ENCODE data around the gene ZNF740. TPM values are rescaled to one million over a fixed set of nuclear protein-coding genes. Genes with fewer than 3 reads are reported as not detected.

ZNF740 gene
- total RNA-seq, 1 experiment from 2014 or later, result 49.7 TPM

DNA sequence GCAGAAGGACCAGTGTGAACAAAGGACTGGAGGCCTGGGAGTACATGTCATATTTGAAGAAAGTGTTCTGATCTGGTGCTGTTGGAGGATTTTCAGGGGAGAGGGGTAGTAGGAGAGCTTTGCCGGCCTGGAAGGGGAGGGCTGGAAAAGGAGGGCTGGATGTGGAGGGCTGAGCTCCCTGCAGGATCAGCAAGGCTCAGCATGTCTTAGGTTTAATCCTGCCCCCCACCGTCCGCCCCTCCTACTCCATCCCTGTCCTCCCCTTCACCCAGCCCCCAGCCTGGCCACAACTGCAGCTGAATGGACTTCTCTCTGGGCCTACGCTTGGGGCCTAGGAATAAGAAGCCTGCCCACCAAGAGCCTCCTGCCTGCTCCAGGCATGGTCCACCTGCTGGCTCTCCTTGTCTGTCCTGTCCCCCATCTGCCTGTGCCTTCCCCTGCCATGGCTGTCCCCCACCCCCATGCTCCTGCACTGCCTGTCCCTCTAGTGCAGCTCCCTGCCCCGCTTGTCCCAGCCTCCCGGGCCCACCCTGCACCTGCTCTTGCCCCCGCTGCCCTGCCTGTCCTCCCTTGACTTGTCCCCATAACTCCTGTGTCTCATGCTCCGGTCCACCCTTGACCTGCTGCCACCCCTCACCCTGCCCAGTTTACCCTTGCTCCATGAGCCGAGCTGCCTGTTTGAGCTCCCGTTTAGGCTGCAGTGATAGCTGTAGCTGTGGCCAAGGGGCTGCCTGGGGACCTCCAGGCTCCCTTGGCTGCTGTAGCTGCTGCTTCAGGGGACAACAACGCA is 61.3 kb downstream of the ZNF740 start:
- intact Hi-C loops (cut with micrococcal nuclease), result no loop called here
- ChIA-PET CTCF (interaction anchor here (0.6 kb wide), 1 partner anchor 26 kb away, joined by 3 read pairs; no protein-coding TSS in a partner anchor), RAD21 (ENCODE audit: low non-redundant PET in 1 of 2, low total read pairs in 2 of 2, uncharacterized antibody in 2 of 2, unreplicated experiment in 2 of 2) (interaction anchor here in 1 of 2 experiments (0.6 kb wide), 1 partner anchor 20 kb away, joined by 3 read pairs; no protein-coding TSS in a partner anchor), POLR2A (no interaction called here)
- H3K27me3 ChIP-seq (ENCODE audit: insufficient read depth, low read length), result peaks cover 3% of the 10 kb centered on the region; the same call in 1 of the 2 replicates
- H3K27ac ChIP-seq (ENCODE audit: low read depth, low read length), result no peak overlapping the region
- H3K9me3 ChIP-seq (ENCODE audit: control insufficient read depth in 1 of 2, insufficient read depth in 1 of 2, low read depth in 1 of 2, low read length in 2 of 2), result no peaks in the 10 kb centered on the region
- no TSS peak for BruUV-seq (replicated peaks)
- ATAC-seq (no peak), DNase-seq (ENCODE audit: low read depth, low spot score) (no peak)
- no peak overlapping the region for H3K4me2 ChIP-seq (ENCODE audit: low read length)
- no peaks in the 10 kb centered on the region for H3K9me2 ChIP-seq (ENCODE audit: insufficient read depth)
- TF ChIP-seq YY1 (IDR thresholded peaks at IDR 0.05; ENCODE audit: extremely low read depth, insufficient replicate concordance, low read depth, low read length) (no peak), FOSL1 (IDR thresholded peaks at IDR 0.05; ENCODE audit: low read depth) (no peak), REST (IDR thresholded peaks at IDR 0.05; ENCODE audit: low read depth) (no peak), ELF1 (IDR thresholded peaks at IDR 0.05; ENCODE audit: borderline replicate concordance, low read depth) (no peak)
- TF ChIP-seq, protein P1, sequence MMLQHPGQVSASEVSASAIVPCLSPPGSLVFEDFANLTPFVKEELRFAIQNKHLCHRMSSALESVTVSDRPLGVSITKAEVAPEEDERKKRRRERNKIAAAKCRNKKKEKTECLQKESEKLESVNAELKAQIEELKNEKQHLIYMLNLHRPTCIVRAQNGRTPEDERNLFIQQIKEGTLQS (IDR thresholded peaks at IDR 0.05), result no peak
- TF ChIP-seq, protein P2, sequence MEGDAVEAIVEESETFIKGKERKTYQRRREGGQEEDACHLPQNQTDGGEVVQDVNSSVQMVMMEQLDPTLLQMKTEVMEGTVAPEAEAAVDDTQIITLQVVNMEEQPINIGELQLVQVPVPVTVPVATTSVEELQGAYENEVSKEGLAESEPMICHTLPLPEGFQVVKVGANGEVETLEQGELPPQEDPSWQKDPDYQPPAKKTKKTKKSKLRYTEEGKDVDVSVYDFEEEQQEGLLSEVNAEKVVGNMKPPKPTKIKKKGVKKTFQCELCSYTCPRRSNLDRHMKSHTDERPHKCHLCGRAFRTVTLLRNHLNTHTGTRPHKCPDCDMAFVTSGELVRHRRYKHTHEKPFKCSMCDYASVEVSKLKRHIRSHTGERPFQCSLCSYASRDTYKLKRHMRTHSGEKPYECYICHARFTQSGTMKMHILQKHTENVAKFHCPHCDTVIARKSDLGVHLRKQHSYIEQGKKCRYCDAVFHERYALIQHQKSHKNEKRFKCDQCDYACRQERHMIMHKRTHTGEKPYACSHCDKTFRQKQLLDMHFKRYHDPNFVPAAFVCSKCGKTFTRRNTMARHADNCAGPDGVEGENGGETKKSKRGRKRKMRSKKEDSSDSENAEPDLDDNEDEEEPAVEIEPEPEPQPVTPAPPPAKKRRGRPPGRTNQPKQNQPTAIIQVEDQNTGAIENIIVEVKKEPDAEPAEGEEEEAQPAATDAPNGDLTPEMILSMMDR (IDR thresholded peaks at IDR 0.05 in 2 of 3, conservative IDR thresholded peaks at IDR 0.05 in 1 of 3; ENCODE audit: borderline replicate concordance in 1 of 3, insufficient read depth in 1 of 3, low read depth in 2 of 3, low read length in 2 of 3), result no peak
- no peaks in the 10 kb centered on the region for H4K20me1 ChIP-seq (ENCODE audit: insufficient read depth)
- no peak overlapping the region for H2AFZ ChIP-seq (ENCODE audit: low read depth, low read length, poor library complexity, severe bottlenecking)
- H3K79me2 ChIP-seq (ENCODE audit: insufficient read depth, low read length), result no peaks in the 10 kb centered on the region
- H3K9ac ChIP-seq (ENCODE audit: low read length), result no peak overlapping the region
- no peaks in the 10 kb centered on the region for H3K36me3 ChIP-seq (ENCODE audit: control insufficient read depth in 1 of 2, insufficient read depth in 2 of 2, low read length in 2 of 2)
- no peak overlapping the region for H3K4me3 ChIP-seq (replicated peaks in 1 of 2; ENCODE audit: low read depth in 1 of 2, low read length in 2 of 2)
- no peaks in the 10 kb centered on the region for H3K4me1 ChIP-seq (ENCODE audit: control insufficient read depth in 1 of 2, insufficient read depth in 2 of 2, low read length in 2 of 2)
